HG03280 (cell line): ENCODE measurements around the gene EPHA3.

Source experiments
- ATAC-seq: cut with Tn5 transposase; IDR thresholded peaks from one replicate; pipeline ENCODE4 v1.9.1; 2021; ENCODE audit warnings: mild to moderate bottlenecking, moderate library complexity; ENCODE audit not compliant: unreplicated experiment

Gene EPHA3

DNA sequence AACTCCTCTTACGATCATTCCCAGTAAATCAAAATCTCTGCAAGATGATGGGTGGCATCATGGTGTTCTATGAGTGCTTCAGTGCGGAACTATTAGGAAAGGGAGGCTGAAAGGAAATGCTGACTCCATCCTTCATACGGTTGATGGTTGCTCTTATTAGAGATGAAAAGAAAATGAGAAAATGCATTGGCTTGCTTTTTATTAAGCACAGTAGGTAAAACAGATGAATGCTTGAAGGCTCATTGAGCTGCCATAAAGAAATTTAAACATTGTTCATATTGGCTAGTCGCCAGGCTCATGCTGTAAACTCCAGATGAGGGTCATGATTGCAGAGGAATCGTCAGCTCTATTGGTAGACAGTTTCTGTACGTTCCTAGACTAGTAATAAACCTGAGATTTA lies 115.8 kb downstream of the EPHA3 start:
- ATAC-seq: no peak

DNA sequence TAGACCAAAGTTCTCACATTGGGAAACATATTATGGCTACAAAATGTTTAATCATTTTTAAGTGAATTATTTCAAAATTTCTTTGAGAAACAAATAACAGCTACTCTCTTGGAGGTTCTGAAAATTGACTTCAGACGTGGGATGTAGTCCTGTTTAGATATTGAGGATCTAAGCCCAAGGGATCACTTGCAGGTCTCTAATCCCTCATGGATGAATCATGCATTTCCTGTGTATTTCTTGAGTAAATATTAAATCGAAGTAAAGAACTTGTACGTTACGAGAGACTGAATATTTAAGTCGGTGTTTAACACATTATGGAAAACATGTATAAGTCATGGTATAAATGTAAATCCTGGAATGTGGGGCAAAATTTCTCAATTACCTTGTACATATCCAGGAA lies 119.8 kb downstream of the EPHA3 start:
- ATAC-seq: no peak

DNA sequence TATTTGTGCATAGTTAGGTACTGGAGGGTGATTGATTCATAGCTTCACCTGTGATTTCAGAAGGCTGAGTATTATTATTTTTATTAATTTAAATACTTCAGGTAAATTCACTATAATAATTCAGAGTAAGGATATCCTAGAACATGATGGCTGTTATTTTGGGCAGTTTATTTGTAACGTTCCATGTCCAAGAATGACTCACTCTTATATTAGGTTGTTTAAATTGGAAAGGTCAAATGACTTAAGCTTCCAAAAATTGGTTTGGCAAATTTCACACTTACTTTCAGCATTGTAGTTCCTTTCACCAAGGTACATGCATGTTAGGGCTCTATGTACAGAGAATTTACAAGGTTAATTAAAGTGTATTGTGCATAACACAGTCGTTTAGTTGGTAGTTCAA lies 120.2 kb downstream of the EPHA3 start:
- no peak for ATAC-seq

DNA sequence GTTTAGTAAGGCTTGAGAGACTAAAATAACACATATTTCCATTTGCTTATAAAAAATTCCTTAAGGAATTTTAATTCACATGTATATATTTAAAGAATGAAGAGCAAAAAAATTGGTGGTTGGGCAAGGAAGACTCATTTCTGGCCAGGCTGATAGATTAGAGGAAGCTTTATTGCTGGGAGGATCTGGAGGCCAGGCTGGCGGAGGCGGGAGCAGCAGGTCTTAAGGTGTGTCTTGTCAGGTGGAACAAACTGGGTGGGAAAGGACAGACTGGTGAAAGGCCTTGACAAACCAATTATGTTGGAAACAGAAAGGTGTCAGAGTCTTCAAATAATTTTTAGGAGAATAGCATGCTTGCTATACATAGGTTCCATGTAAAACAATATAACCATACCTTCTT lies 124.7 kb downstream of the EPHA3 start:
- ATAC-seq: no peak

DNA sequence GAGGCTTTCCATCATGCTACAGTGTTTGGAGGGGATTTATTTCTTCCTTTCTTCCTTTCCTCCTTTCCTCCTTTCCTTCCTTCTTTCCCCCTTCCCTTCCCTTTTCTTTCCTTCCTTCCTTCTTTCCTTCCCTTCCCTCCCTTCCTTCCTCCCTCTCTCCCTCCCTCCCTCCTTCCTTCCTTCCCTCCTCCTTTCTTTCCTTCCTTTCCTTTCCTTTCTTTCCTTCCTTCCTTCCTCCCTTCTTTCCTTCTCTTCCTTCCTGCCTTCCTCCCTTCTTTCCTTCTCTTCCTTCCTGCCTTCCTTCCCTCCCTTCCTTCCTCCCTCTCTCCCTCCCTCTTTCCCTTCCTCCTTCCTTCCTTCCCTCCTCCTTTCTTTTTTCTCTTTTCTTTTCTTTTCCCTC lies 127.2 kb downstream of the EPHA3 start:
- no peak for ATAC-seq

DNA sequence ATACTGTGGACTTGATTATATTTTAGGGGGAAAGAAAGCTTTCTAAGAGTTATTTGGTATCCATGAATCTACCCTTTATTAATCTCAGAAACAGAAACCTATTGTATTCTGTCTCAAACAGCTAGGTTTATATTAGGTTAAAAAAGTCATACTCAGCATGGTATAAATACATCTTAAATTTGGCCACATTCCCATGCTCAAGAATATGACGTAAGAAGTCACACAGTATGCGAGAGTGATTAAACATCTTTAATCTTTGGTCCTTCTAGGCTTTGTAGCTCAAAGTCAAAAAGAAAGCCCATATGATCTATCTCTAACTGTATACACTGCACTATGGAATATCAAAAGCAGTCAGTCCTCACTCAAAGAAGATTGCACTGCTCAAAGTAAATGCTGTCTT lies 131.4 kb downstream of the EPHA3 start:
- no peak for ATAC-seq

DNA sequence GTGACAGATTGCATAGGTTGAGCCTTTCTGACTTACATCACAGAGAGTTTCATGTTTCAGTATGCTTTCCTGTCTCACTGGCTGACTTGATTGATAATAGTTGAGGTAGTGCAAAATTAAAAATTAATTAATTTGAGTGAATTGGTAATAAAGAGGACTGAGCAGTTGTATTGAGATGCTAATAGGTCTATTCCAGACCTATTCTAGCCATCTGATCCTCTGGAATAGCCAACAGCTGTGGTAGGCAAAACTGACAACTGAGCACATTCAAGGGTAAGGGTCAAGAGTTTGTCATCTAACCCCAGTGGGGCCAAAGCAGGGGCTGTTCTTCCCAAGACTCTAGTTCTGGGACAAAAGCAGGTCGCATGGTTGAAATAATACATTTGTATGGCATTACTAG lies 132.4 kb downstream of the EPHA3 start:
- no peak for ATAC-seq

DNA sequence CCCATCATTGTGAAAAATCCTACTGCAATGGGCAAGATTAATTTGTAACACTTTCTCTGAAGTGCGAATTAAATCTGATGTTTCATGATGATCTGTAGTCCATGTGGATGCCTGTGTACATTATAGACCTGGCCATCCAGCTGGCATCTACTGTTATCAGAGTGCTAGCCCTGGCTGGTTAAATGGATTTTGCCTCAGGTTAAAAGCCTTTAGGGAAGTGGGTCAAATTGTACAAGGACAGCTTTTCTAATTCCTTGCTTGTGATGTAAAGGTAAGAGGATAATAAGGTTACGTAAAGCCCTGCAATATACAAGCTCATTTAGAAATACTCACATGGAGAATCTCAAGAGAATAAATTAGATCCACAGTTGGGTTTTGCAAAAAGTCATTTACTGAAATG lies 138.2 kb downstream of the EPHA3 start:
- no peak for ATAC-seq

DNA sequence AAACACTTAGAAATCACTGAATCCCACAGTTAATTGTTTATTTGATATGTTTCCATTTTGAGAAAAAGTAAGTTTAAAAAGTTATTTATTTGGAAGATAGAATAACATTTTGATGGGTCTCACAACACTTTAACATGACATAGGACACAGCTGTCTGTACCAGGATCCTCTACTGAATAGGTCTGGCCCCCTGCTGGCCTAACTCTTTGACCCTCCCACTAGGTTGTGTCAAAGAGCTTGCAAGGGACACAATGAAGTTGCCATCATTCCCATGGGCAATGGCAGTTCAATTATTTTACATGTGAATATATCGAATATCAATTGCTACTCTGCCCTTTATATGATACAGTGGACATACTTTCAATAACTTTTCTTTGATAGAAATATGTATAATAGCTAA lies 138.9 kb downstream of the EPHA3 start:
- ATAC-seq: no peak

DNA sequence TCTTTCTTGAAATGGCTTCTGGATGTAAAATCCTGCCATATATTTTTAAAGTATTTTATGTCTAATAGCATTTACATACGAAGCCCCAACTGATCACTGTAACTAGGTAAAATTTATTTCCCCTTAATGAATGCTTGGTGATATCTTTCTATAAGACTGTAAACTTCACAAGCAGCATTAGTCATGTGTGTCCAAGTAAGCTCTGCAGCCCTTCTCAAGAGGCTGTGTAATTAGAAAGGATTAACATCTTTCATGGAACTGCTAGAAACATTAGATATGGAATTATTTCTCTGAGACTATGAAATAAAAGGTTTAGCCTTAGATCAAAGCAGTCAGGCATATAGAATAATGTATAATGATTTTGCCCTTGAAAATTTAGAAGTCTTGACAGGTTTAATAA lies 143.3 kb downstream of the EPHA3 start:
- no peak for ATAC-seq

DNA sequence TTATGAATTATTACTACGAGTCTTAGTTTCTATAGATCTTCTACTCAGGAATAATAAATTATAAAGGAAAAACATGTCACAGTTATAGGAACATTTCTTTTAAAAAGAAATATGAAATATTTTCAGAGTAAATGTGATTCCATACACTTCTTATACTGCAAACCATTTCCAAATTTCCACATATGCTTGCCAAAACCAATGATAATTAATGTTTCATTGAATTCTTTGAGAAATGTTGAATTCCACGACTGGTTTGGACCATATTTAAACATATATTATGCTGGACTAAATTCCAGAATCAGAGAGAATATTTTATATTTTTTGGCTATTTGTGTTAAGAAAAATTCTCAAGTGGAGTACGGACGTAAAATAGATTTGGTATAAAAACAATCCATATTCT lies 144.6 kb downstream of the EPHA3 start:
- ATAC-seq: no peak

DNA sequence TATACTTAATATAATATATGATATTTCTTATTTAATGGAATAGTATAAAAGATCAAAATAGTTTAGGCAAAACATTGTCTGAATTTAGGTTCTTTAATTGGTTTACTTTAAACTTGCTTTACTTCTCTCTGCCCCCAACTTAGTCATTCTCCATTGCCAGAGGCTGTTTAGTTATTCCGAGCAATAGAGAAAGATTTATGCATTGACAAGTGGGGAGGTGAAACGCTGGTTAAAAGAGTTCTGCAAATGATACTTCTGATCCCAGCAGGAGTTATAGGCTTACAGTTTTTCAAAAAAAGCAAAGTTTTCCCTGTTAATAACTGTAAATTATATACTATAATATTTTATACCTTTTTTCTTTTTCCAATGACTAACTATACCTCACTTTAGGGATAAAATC lies 145.4 kb downstream of the EPHA3 start:
- no peak for ATAC-seq

DNA sequence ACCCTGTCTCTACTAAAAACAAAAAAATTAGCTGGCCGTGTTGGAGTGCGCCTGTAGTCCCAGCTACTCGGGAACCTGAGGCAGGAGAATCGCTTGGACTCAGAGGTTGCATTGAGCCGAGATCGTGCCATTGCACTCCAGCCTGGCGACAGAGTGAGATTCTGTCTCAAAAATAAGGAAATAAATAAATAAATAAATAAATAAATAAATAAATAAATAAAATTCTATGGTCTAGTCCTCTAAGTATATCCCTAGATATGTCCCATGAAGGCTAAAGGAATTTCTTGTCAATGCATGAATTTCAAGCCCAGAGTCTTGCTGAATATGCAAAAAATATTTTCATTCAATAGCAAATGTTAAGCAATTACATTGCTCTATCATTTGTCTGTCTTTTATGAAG lies 149.0 kb downstream of the EPHA3 start:
- no peak for ATAC-seq

DNA sequence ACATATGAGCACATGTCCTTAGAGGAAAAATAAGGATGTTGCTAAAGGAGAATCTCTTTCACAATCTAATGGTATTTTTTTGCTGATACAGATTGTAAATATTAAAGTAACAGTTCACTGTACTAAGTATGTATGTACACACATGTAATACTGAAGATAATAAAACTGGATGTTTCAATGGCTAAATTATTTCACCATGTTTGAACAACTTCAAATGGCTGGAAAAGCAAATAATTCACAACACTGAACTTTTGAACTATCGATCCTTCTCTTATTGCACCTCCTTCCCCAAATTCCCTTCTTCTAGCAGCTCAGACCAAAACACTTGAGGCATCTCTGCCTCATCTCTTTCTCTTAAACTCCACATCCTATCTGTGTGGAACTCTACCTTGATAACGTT lies 149.5 kb downstream of the EPHA3 start:
- ATAC-seq: no peak

DNA sequence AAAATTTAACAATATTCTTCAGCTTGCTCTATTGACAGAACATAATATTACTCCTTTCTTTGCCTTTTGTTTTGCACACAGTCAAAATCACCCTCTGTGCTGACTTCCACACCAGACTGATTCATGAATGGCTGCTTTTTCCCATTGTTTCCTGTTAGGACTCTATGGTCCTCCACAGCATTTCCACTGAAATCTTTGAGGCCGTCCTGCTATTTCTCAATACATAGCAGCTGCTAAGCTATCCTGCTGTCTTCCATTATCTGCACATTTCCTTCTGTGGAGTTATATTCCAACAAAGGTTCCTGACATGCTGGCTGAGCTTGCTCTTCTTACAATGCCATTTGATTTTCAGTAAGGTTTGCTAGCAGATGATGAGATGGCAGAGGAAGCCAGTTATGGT lies 153.3 kb downstream of the EPHA3 start:
- no peak for ATAC-seq

DNA sequence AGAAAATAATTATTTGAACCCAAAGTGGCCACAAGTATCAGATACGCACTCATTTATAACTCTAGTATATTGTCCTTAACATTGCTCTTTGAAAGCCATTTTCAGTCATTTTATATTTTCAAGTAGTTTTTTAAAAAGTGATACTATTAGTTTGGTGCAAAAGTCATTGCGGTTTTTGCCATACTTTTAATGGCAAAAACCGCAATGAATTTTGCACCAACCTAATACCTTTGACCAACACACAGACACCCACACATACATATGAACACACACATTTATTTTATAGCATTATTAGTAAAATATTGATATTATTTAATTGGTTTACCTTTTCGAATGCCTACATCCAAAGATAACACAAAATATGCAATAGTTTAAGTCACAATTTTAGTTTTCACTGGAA lies 154.3 kb downstream of the EPHA3 start:
- ATAC-seq: no peak

DNA sequence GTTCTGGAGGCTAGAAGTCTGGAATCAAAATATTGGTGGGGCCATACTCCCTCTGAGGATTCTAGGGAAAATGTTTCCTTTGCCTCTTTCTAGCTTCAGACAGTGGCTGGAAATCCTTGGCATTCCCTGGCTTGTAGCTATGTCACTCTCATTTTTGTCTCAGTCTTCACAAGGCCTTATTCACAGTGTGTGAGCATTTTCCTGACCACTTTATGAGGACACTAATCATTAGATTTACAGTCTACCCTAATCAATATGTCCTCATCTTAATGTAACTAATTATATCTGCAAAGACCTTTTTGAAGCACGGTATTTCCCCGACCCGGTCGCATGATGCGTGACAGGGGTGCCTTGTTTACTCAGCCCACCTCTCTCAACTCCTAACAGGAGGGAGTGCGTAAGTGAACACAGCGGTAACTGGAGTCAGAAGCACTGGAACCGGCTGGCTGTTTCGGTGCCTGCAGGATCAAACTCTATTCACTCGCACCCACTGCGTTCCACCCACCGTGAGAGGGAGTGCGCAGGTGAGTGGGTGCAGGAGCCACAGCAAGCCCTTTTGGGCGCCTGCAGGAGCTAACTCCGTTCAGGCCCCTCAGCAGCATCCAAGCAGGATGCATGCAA lies 155.0 kb downstream of the EPHA3 start:
- ATAC-seq: no peak

DNA sequence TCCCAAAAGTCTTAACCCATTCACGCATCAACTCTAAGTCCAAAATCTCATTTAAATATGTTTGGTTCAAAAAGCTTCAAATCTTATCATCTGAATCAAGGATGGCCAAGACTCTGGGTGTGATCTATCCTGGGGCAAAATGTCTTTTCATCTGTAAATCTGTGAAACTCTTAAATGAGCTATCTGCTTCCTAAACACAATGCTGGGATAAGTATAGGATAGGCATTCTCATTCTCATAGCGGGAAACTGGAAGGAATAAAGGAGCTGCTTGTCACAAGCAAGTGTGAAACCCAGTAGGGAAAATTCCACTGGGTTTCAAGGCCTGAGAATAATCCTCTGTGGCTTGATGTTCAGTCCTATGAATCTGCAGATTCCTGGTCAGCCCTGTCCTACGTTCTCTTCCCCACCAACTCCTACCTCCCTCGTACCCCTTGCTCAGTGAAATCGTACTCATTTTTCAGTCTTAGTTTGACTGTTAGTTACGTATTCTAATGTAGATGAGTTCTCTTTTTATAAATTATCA lies 156.7 kb downstream of the EPHA3 start:
- ATAC-seq: no peak

DNA sequence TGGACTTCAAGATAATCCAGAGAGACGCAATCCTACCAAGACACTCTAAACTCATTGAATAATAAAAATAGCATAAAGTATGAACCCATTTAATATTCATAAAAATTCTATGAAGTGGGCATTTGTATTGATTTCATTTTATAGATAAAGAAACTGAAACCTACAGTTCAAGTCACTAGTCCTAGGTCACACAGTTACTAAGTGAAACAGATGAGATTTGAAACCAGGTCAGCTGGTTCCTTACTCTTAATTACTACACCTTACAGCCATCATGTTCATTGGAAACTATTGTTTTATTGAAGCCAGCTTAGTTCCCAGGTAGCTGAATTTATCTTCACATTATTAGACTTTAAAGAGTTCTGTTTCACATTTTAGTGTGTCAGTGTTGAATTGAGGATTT lies 158.7 kb downstream of the EPHA3 start:
- no peak for ATAC-seq

DNA sequence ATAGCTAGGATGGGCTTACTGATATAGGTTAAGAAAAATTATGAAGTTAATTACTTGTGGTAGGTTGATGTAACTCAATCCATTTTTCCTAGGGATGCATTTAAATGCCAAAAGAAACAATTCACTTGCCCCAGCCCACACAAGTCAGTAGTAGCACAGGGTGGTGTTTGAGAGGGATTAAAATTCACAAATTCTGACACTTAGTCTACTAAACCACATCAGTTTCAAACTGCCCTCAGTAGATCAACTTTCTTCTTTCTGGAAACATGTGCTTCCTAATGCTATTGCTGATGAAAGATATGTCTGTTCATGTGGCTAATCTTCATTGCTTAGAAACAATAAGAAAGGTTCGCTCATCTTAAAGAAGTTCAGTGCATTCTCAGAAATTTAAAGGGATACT lies 160.6 kb downstream of the EPHA3 start:
- ATAC-seq: no peak

DNA sequence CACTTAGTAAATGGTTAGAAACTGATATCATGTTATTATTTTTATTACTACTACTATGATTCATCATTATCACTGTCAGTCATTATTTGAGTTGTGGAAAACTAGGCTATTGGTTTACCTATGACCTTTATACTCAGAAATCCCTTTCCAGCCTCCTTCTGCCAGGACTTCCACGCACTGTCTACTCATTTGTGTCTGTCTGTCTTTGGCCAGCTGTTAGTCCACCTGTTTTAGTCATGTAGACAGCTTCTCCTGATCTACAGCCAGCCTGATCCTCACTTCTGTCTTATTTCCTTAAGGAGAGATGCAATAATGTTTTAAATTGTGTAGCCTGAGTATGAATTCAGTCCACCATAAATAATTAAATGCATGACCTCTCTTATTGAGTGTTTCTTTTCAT lies 162.8 kb downstream of the EPHA3 start:
- ATAC-seq: no peak

DNA sequence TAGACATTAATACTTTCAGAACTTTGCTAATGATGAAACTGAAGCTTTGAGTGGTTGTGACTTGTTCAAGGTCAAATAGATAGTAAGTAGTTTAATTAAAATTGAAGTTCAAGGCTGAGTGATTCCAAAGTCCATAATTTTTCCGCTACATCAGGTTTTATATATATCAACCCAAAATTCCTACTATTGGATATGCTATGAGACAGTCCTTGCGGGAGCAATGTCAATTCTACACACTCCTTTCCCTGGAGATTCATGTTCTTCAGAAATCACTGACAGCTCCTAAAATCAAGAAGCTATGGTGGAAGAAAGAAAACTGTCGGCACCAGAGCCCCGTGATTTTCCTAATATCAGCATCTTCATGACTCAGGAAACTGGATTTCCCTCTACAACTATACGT lies 167.6 kb downstream of the EPHA3 start:
- ATAC-seq: no peak

DNA sequence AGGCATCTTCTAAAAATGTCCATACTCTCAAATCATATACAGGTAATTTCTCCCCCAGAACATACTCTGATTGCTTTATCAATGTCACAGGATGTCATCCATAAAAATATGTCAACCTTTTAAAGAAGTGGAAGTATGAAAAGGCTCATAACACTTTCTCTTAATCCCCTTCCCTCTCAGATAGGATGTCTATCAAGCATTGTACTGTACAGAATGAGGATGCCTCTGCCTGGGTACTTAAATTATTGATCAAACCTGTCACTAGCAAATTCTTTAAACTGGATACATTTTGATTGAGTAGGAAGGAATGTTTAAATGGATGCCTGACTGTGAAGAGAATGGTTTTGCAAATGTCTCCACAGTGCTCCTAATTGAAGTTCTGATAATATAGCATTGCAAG lies 168.7 kb downstream of the EPHA3 start:
- ATAC-seq: no peak
